Activated CD4-positive, CD25-positive, alpha-beta regulatory T cell (primary cell): ENCODE results near the gene HSP90B1.

Source experiments
- DNase-seq, 4 experiments: peaks; one replicate each; lab custom pipeline; 2025; lab: John Stamatoyannopoulos, UW

The HSP90B1 gene

GRCh38 chr12:103929784-103930033, 501 bp upstream of the HSP90B1 start:
- DNase-seq: peak; percentile 82 to 85 (median 84)

GRCh38 chr12:103930787-103931735, 851 bp downstream of the HSP90B1 start:
- DNase-seq: peak in 1 of 4 experiments; percentile 27

GRCh38 chr12:103933237-103933636, 3.0 kb downstream of the HSP90B1 start:
- no peak for DNase-seq

- DNase-seq: no peak
Observed at GRCh38 chr12:103936679-103937078, 6.5 kb downstream of the HSP90B1 start.

GRCh38 chr12:103944964-103945363, 14.8 kb downstream of the HSP90B1 start:
- no peak for DNase-seq

GRCh38 chr12:103947871-103948555, 17.8 kb downstream of the HSP90B1 start:
- no peak for DNase-seq

GRCh38 chr12:103948746-103949406, 18.7 kb downstream of the HSP90B1 start:
- DNase-seq: no peak

- no peak for DNase-seq
Observed at GRCh38 chr12:103952497-103952896, 22.3 kb downstream of the HSP90B1 start.

GRCh38 chr12:103955811-103956508, 25.8 kb downstream of the HSP90B1 start:
- no peak for DNase-seq

GRCh38 chr12:103956509-103957027, 26.4 kb downstream of the HSP90B1 start:
- no peak for DNase-seq

GRCh38 chr12:103957865-103958388, 27.7 kb downstream of the HSP90B1 start:
- no peak for DNase-seq

- DNase-seq: no peak
Observed at GRCh38 chr12:103958621-103959020, 28.4 kb downstream of the HSP90B1 start.

- no peak for DNase-seq
Observed at GRCh38 chr12:103960616-103961227, 30.5 kb downstream of the HSP90B1 start.

GRCh38 chr12:103962493-103962892, 32.3 kb downstream of the HSP90B1 start:
- DNase-seq: no peak

- DNase-seq: no peak
Observed at GRCh38 chr12:103964805-103965204, 34.6 kb downstream of the HSP90B1 start.

- DNase-seq: no peak
Observed at GRCh38 chr12:103965255-103965589, 35.0 kb downstream of the HSP90B1 start.

- peak; percentile 86 to 94 (median 92) for DNase-seq
Observed at GRCh38 chr12:103965590-103966504, 35.6 kb downstream of the HSP90B1 start, which contains the start of gene TDG. TSS of gene TDG (plus strand) at chr12:103965872. CDS start at chr12:103966038, 166 bp downstream.

- no peak for DNase-seq
Observed at GRCh38 chr12:103966736-103967135, 36.5 kb downstream of the HSP90B1 start.

- DNase-seq: no peak
Observed at GRCh38 chr12:103969391-103969790, 39.2 kb downstream of the HSP90B1 start.

GRCh38 chr12:103973909-103974308, 43.7 kb downstream of the HSP90B1 start:
- DNase-seq: no peak
